ENCODE results near the gene DPF3. TPM values are rescaled to one million over a fixed set of nuclear protein-coding genes. Genes with fewer than 3 reads are reported as not detected.

DPF3 gene
- total RNA-seq, 1 donor from 2014 or later = 4.3 TPM

- intact Hi-C loops (cut with micrococcal nuclease) = no loop called here
- Mint-ChIP-seq H3K27ac (no peak overlapping the region), H3K36me3 (ENCODE audit: low read depth) (no peaks in the 10 kb centered on the region), H3K9me3 (no peaks in the 10 kb centered on the region), H3K4me3 (no peak overlapping the region), H3K4me1 (ENCODE audit: low read depth) (peaks cover 8% of the 10 kb centered on the region), H3K27me3 (ENCODE audit: insufficient read depth) (peaks cover 44% of the 10 kb centered on the region)
- no peak for DNase-seq (ENCODE audit: low spot score)
These were observed 27.5 kb upstream of the DPF3 start for GRCh38 chr14:72921396-72921795.

- DNase-seq (ENCODE audit: low spot score) = no peak
- H3K27ac Mint-ChIP-seq = no peak overlapping the region
- no peaks in the 10 kb centered on the region for H3K36me3 Mint-ChIP-seq (ENCODE audit: low read depth)
- intact Hi-C loops (cut with micrococcal nuclease) = no loop called here
- peaks cover 44% of the 10 kb centered on the region for H3K27me3 Mint-ChIP-seq (ENCODE audit: insufficient read depth)
- no peaks in the 10 kb centered on the region for H3K9me3 Mint-ChIP-seq
- no peaks in the 10 kb centered on the region for H3K4me1 Mint-ChIP-seq (ENCODE audit: low read depth)
- H3K4me3 Mint-ChIP-seq = no peak overlapping the region
These were observed 26.1 kb upstream of the DPF3 start for GRCh38 chr14:72920008-72920407.

- Mint-ChIP-seq H3K9me3 (no peaks in the 10 kb centered on the region), H3K4me3 (no peak overlapping the region), H3K36me3 (ENCODE audit: low read depth) (peaks cover 2% of the 10 kb centered on the region), H3K27me3 (ENCODE audit: insufficient read depth) (peaks cover 52% of the 10 kb centered on the region), H3K4me1 (ENCODE audit: low read depth) (no peaks in the 10 kb centered on the region), H3K27ac (no peak overlapping the region)
- no peak for DNase-seq (ENCODE audit: low spot score)
- intact Hi-C loops (cut with micrococcal nuclease) = no loop called here
These were observed 23.3 kb upstream of the DPF3 start for GRCh38 chr14:72917094-72917802.

GRCh38 chr14:72916174-72916573 is 22.3 kb upstream of the DPF3 start:
- intact Hi-C loops (cut with micrococcal nuclease) = no loop called here
- H3K9me3 Mint-ChIP-seq = no peaks in the 10 kb centered on the region
- no peak overlapping the region for H3K4me3 Mint-ChIP-seq
- H3K4me1 Mint-ChIP-seq (ENCODE audit: low read depth) = no peaks in the 10 kb centered on the region
- no peak overlapping the region for H3K27ac Mint-ChIP-seq
- no peak for DNase-seq (ENCODE audit: low spot score)
- peaks cover 52% of the 10 kb centered on the region for H3K27me3 Mint-ChIP-seq (ENCODE audit: insufficient read depth)
- H3K36me3 Mint-ChIP-seq (ENCODE audit: low read depth) = peaks cover 2% of the 10 kb centered on the region

- peaks cover 42% of the 10 kb centered on the region for H3K27me3 Mint-ChIP-seq (ENCODE audit: insufficient read depth)
- H3K36me3 Mint-ChIP-seq (ENCODE audit: low read depth) = peaks cover 2% of the 10 kb centered on the region
- no peak overlapping the region for H3K27ac Mint-ChIP-seq
- H3K4me1 Mint-ChIP-seq (ENCODE audit: low read depth) = peaks cover 8% of the 10 kb centered on the region
- DNase-seq (ENCODE audit: low spot score) = no peak
- intact Hi-C loops (cut with micrococcal nuclease) = no loop called here
- no peaks in the 10 kb centered on the region for H3K9me3 Mint-ChIP-seq
- no peak overlapping the region for H3K4me3 Mint-ChIP-seq
These were observed 19.9 kb upstream of the DPF3 start for GRCh38 chr14:72913809-72914208.

- Mint-ChIP-seq H3K4me3 (no peak overlapping the region), H3K9me3 (no peaks in the 10 kb centered on the region), H3K27ac (no peak overlapping the region), H3K27me3 (ENCODE audit: insufficient read depth) (peaks cover 33% of the 10 kb centered on the region), H3K4me1 (ENCODE audit: low read depth) (peaks cover 31% of the 10 kb centered on the region), H3K36me3 (ENCODE audit: low read depth) (peaks cover 2% of the 10 kb centered on the region)
- no peak for DNase-seq (ENCODE audit: low spot score)
- intact Hi-C loops (cut with micrococcal nuclease) = loop anchor here (5.0 kb wide), 1 partner anchor 467 kb away; no protein-coding TSS in a partner anchor
These were observed 15.3 kb upstream of the DPF3 start for GRCh38 chr14:72909163-72909562.

- Mint-ChIP-seq H3K4me3 (no peak overlapping the region), H3K4me1 (ENCODE audit: low read depth) (peaks cover 31% of the 10 kb centered on the region), H3K36me3 (ENCODE audit: low read depth) (no peaks in the 10 kb centered on the region), H3K9me3 (no peaks in the 10 kb centered on the region), H3K27ac (no peak overlapping the region), H3K27me3 (ENCODE audit: insufficient read depth) (peaks cover 21% of the 10 kb centered on the region)
- DNase-seq (ENCODE audit: low spot score) = no peak
- intact Hi-C loops (cut with micrococcal nuclease) = loop anchor here (5.0 kb wide), 1 partner anchor 466 kb away; no protein-coding TSS in a partner anchor
These were observed 14.0 kb upstream of the DPF3 start for GRCh38 chr14:72907886-72908285.

- H3K4me1 Mint-ChIP-seq (ENCODE audit: low read depth) = peaks cover 31% of the 10 kb centered on the region
- no peaks in the 10 kb centered on the region for H3K9me3 Mint-ChIP-seq
- H3K27me3 Mint-ChIP-seq (ENCODE audit: insufficient read depth) = peaks cover 19% of the 10 kb centered on the region
- no peak for DNase-seq (ENCODE audit: low spot score)
- intact Hi-C loops (cut with micrococcal nuclease) = loop anchor here (5.0 kb wide), 1 partner anchor 465 kb away; no protein-coding TSS in a partner anchor
- peak overlapping the region; percentile 30 for H3K27ac Mint-ChIP-seq
- H3K4me3 Mint-ChIP-seq = no peak overlapping the region
- H3K36me3 Mint-ChIP-seq (ENCODE audit: low read depth) = no peaks in the 10 kb centered on the region
These were observed 13.0 kb upstream of the DPF3 start for GRCh38 chr14:72906879-72907278.

GRCh38 chr14:72906316-72906715 is 12.4 kb upstream of the DPF3 start:
- peaks cover 31% of the 10 kb centered on the region for H3K4me1 Mint-ChIP-seq (ENCODE audit: low read depth)
- peaks cover 19% of the 10 kb centered on the region for H3K27me3 Mint-ChIP-seq (ENCODE audit: insufficient read depth)
- no peak overlapping the region for H3K27ac Mint-ChIP-seq
- no peaks in the 10 kb centered on the region for H3K9me3 Mint-ChIP-seq
- intact Hi-C loops (cut with micrococcal nuclease) = loop anchor here (5.0 kb wide), 1 partner anchor 464 kb away; no protein-coding TSS in a partner anchor
- H3K4me3 Mint-ChIP-seq = no peak overlapping the region
- H3K36me3 Mint-ChIP-seq (ENCODE audit: low read depth) = no peaks in the 10 kb centered on the region
- no peak for DNase-seq (ENCODE audit: low spot score)

GRCh38 chr14:72904840-72905561 is 11.1 kb upstream of the DPF3 start:
- intact Hi-C loops (cut with micrococcal nuclease) = loop anchor here (1.0 to 5.0 kb wide), 4 partner anchors 43 to 463 kb away; no protein-coding TSS in a partner anchor
- Mint-ChIP-seq H3K27ac (no peak overlapping the region), H3K27me3 (ENCODE audit: insufficient read depth) (peaks cover 19% of the 10 kb centered on the region), H3K9me3 (no peaks in the 10 kb centered on the region), H3K4me1 (ENCODE audit: low read depth) (peaks cover 31% of the 10 kb centered on the region), H3K4me3 (no peak overlapping the region), H3K36me3 (ENCODE audit: low read depth) (no peaks in the 10 kb centered on the region)
- peak; percentile 55 for DNase-seq (ENCODE audit: low spot score)

GRCh38 chr14:72904218-72904617 is 10.3 kb upstream of the DPF3 start:
- H3K4me1 Mint-ChIP-seq (ENCODE audit: low read depth) = peaks cover 30% of the 10 kb centered on the region
- H3K27ac Mint-ChIP-seq = no peak overlapping the region
- DNase-seq (ENCODE audit: low spot score) = no peak
- H3K9me3 Mint-ChIP-seq = no peaks in the 10 kb centered on the region
- intact Hi-C loops (cut with micrococcal nuclease) = loop anchor here (2.0 kb wide), 1 partner anchor 309 kb away; no protein-coding TSS in a partner anchor
- no peaks in the 10 kb centered on the region for H3K36me3 Mint-ChIP-seq (ENCODE audit: low read depth)
- H3K4me3 Mint-ChIP-seq = no peak overlapping the region
- H3K27me3 Mint-ChIP-seq (ENCODE audit: insufficient read depth) = peaks cover 12% of the 10 kb centered on the region

GRCh38 chr14:72903716-72904115 is 9.8 kb upstream of the DPF3 start:
- Mint-ChIP-seq H3K36me3 (ENCODE audit: low read depth) (no peaks in the 10 kb centered on the region), H3K27me3 (ENCODE audit: insufficient read depth) (peaks cover 12% of the 10 kb centered on the region), H3K4me3 (no peak overlapping the region), H3K9me3 (no peaks in the 10 kb centered on the region), H3K27ac (no peak overlapping the region), H3K4me1 (ENCODE audit: low read depth) (peaks cover 28% of the 10 kb centered on the region)
- intact Hi-C loops (cut with micrococcal nuclease) = loop anchor here (2.0 kb wide), 1 partner anchor 309 kb away; no protein-coding TSS in a partner anchor
- no peak for DNase-seq (ENCODE audit: low spot score)

Data from activated T-helper 1 cell treated with anti-CD3 and anti-CD28 coated beads, Interleukin-12 subunit alpha, Interleukin-12 subunit beta, Interleukin-2, Interleukin-4 antibody, amounts not matched to agents 30 ng/mL and 10 ng/mL and 1 ng/mL, durations not matched to agents 14 hours and 24 hours and 36 hours (primary cell).